ENCODE results near the gene ATP2B2.

Gene ATP2B2

GRCh38 chr3:10394491-10395025 is 110.8 kb downstream of the ATP2B2 start:
- WGBS, 2 donors (ENCODE audit: extremely low coverage in 2 of 2, insufficient read length in 2 of 2, insufficient replicate concordance in 1 of 2) = no CpG with 5 or more reads among the region's 15 CpGs
- Histone ChIP-seq H2BK120ac (ENCODE audit: low read depth, low read length) (no peak overlapping the region), H2AK5ac (ENCODE audit: low read depth, low read length) (no peak overlapping the region), H2BK12ac (ENCODE audit: low read length) (no peak overlapping the region), H3K4ac (ENCODE audit: low read length) (no peak overlapping the region), H3K4me2 (ENCODE audit: insufficient read depth, low read length, poor library complexity, severe bottlenecking) (no peak overlapping the region), H3K9ac (ENCODE audit: low read depth, low read length, poor library complexity) (no peak overlapping the region), H3K18ac (ENCODE audit: low read length) (no peak overlapping the region), H3K4me3 (ENCODE audit: low read length in 2 of 2) (no peak overlapping the region), H4K91ac (ENCODE audit: low read depth, low read length, poor library complexity) (no peak overlapping the region), H2BK15ac (ENCODE audit: low read length) (no peak overlapping the region), H3K9me3 (replicated peaks in 1 of 2; ENCODE audit: control insufficient read depth in 2 of 2, insufficient read depth in 1 of 2, low read depth in 1 of 2, low read length in 2 of 2) (peaks cover 0 to 2% of the 10 kb centered on the region in 2 donors), H3K4me1 (ENCODE audit: control insufficient read depth in 2 of 2, insufficient read depth in 1 of 2, low read depth in 1 of 2, low read length in 2 of 2) (no peaks in the 10 kb centered on the region), H3K23ac (ENCODE audit: low read depth, low read length, poor library complexity) (peak overlapping the region; percentile 16), H3K27ac (replicated peaks; ENCODE audit: low read length) (no peak overlapping the region), H3K79me1 (ENCODE audit: low read depth, low read length) (no peaks in the 10 kb centered on the region), H2BK5ac (ENCODE audit: low read length) (no peak overlapping the region), H4K8ac (ENCODE audit: low read depth, low read length) (no peak overlapping the region), H3K27me3 (ENCODE audit: control insufficient read depth in 3 of 3, insufficient read depth in 3 of 3, low read depth in 1 of 3, low read length in 3 of 3) (peaks cover 0 to 61% (median 0%) of the 10 kb centered on the region in 3 experiments), H3K36me3 (replicated peaks in 1 of 2; ENCODE audit: control insufficient read depth in 2 of 2, insufficient read depth in 2 of 2, low read length in 2 of 2) (no peaks in the 10 kb centered on the region), H2AFZ (ENCODE audit: low read length) (no peak overlapping the region), H3K14ac (ENCODE audit: low read length) (no peak overlapping the region)
- DNase-seq (ENCODE audit: low spot score) = no peak

- Histone ChIP-seq H3K9me3 (replicated peaks in 1 of 2; ENCODE audit: control insufficient read depth in 2 of 2, insufficient read depth in 1 of 2, low read depth in 1 of 2, low read length in 2 of 2) (peaks cover 0 to 6% of the 10 kb centered on the region in 2 donors), H2AFZ (ENCODE audit: low read length) (no peak overlapping the region), H3K18ac (ENCODE audit: low read length) (peak overlapping the region; percentile 68), H4K8ac (ENCODE audit: low read depth, low read length) (no peak overlapping the region), H3K4me2 (ENCODE audit: insufficient read depth, low read length, poor library complexity, severe bottlenecking) (no peak overlapping the region), H2BK12ac (ENCODE audit: low read length) (no peak overlapping the region), H3K4ac (ENCODE audit: low read length) (no peak overlapping the region), H3K4me3 (ENCODE audit: low read length in 2 of 2) (no peak overlapping the region), H2AK5ac (ENCODE audit: low read depth, low read length) (peak overlapping the region; percentile 72), H2BK120ac (ENCODE audit: low read depth, low read length) (no peak overlapping the region), H3K4me1 (ENCODE audit: control insufficient read depth in 2 of 2, insufficient read depth in 1 of 2, low read depth in 1 of 2, low read length in 2 of 2) (no peaks in the 10 kb centered on the region), H3K9ac (ENCODE audit: low read depth, low read length, poor library complexity) (no peak overlapping the region), H3K27ac (replicated peaks; ENCODE audit: low read length) (no peak overlapping the region), H3K36me3 (replicated peaks in 1 of 2; ENCODE audit: control insufficient read depth in 2 of 2, insufficient read depth in 2 of 2, low read length in 2 of 2) (no peaks in the 10 kb centered on the region), H3K79me1 (ENCODE audit: low read depth, low read length) (no peaks in the 10 kb centered on the region), H3K23ac (ENCODE audit: low read depth, low read length, poor library complexity) (no peak overlapping the region), H2BK15ac (ENCODE audit: low read length) (no peak overlapping the region), H3K27me3 (ENCODE audit: control insufficient read depth in 3 of 3, insufficient read depth in 3 of 3, low read depth in 1 of 3, low read length in 3 of 3) (peaks cover 0 to 57% (median under 1%) of the 10 kb centered on the region in 3 experiments), H2BK5ac (ENCODE audit: low read length) (no peak overlapping the region), H3K14ac (ENCODE audit: low read length) (no peak overlapping the region), H4K91ac (ENCODE audit: low read depth, low read length, poor library complexity) (no peak overlapping the region)
- no peak for DNase-seq (ENCODE audit: low spot score)
- WGBS, 2 donors (ENCODE audit: extremely low coverage in 2 of 2, insufficient read length in 2 of 2, insufficient replicate concordance in 1 of 2) = no CpG with 5 or more reads among the region's 2 CpGs
Measured at GRCh38 chr3:10393514-10393913, 111.9 kb downstream of the ATP2B2 start.

DNA sequence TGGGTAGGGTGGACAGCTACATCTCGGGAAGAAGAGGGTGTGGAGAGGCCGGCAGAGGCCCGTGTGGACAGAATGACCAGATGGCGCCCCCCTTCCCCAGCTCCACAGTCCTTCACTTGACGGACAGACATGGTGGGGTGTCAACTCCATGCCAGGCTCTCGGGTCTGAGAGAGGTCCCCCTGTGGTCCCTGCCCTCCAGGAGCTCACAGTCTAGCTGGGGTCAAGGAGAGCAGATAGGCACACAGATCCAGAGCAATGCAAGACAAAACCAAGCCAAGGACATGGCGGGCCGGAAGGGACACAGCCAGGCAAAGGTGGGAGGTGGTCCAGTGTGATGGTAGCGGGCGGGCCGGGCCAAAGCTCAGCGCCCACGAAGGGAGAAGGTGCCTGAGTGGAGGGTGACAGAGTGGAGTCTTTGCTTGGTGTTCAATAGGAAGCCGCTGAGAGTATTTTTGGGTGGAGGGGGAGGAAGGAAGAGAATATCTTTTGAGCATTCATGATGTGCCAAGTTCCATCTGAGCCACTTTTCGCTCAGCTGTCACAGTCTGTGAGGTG is 112.4 kb downstream of the ATP2B2 start:
- H3K9ac ChIP-seq (ENCODE audit: low read depth, low read length, poor library complexity) = no peak overlapping the region
- no peaks in the 10 kb centered on the region for H3K4me1 ChIP-seq (ENCODE audit: control insufficient read depth in 2 of 2, insufficient read depth in 1 of 2, low read depth in 1 of 2, low read length in 2 of 2)
- DNase-seq (ENCODE audit: low spot score) = no peak
- H3K4me2 ChIP-seq (ENCODE audit: insufficient read depth, low read length, poor library complexity, severe bottlenecking) = no peak overlapping the region
- H2BK120ac ChIP-seq (ENCODE audit: low read depth, low read length) = no peak overlapping the region
- H2BK15ac ChIP-seq (ENCODE audit: low read length) = peak overlapping the region; percentile 37
- no peak overlapping the region for H2BK12ac ChIP-seq (ENCODE audit: low read length)
- no peak overlapping the region for H3K27ac ChIP-seq (replicated peaks; ENCODE audit: low read length)
- no peak overlapping the region for H2AFZ ChIP-seq (ENCODE audit: low read length)
- H3K36me3 ChIP-seq (replicated peaks in 1 of 2; ENCODE audit: control insufficient read depth in 2 of 2, insufficient read depth in 2 of 2, low read length in 2 of 2) = no peaks in the 10 kb centered on the region
- H3K79me1 ChIP-seq (ENCODE audit: low read depth, low read length) = no peaks in the 10 kb centered on the region
- H4K8ac ChIP-seq (ENCODE audit: low read depth, low read length) = no peak overlapping the region
- WGBS, 2 donors (ENCODE audit: extremely low coverage in 2 of 2, insufficient read length in 2 of 2, insufficient replicate concordance in 1 of 2) = no CpG with 5 or more reads among the region's 15 CpGs
- no peak overlapping the region for H3K4me3 ChIP-seq (ENCODE audit: low read length in 2 of 2)
- peak overlapping the region; percentile 72 for H2AK5ac ChIP-seq (ENCODE audit: low read depth, low read length)
- H3K27me3 ChIP-seq (ENCODE audit: control insufficient read depth in 3 of 3, insufficient read depth in 3 of 3, low read depth in 1 of 3, low read length in 3 of 3) = peaks cover 0 to 53% (median 2%) of the 10 kb centered on the region in 3 experiments
- peaks cover 0 to 10% of the 10 kb centered on the region in 2 donors for H3K9me3 ChIP-seq (replicated peaks in 1 of 2; ENCODE audit: control insufficient read depth in 2 of 2, insufficient read depth in 1 of 2, low read depth in 1 of 2, low read length in 2 of 2)
- H4K91ac ChIP-seq (ENCODE audit: low read depth, low read length, poor library complexity) = no peak overlapping the region
- no peak overlapping the region for H3K14ac ChIP-seq (ENCODE audit: low read length)
- no peak overlapping the region for H2BK5ac ChIP-seq (ENCODE audit: low read length)
- H3K23ac ChIP-seq (ENCODE audit: low read depth, low read length, poor library complexity) = peak overlapping the region; percentile 67
- H3K4ac ChIP-seq (ENCODE audit: low read length) = no peak overlapping the region
- H3K18ac ChIP-seq (ENCODE audit: low read length) = peak overlapping the region; percentile 44

DNA sequence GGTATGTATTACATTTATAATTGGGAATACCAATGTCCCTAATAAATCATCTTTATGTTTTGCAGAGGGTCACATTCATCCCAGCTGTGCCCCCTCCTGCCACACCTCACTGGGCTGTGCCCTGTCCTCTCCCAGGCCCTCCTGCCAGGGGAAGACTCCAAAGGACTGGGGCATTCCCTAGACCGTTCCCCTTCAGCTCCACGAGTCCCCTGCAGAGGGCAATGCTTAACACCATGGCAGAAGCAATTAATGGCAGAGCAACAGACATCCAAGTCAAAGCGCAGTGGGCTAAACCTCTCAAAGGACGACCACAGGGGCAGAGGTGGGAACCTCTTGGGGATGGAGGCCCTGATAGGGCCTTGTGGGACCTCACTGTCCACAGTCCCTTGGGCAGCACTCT is 113.1 kb downstream of the ATP2B2 start:
- WGBS, 2 donors (ENCODE audit: extremely low coverage in 2 of 2, insufficient read length in 2 of 2, insufficient replicate concordance in 1 of 2) = no CpG with 5 or more reads among the region's 4 CpGs

More for the DNA sequence above, 113.1 kb downstream of the ATP2B2 start:
- H3K18ac ChIP-seq (ENCODE audit: low read length) = no peak overlapping the region
- H3K9ac ChIP-seq (ENCODE audit: low read depth, low read length, poor library complexity) = no peak overlapping the region
- peaks cover 0 to 53% (median 2%) of the 10 kb centered on the region in 3 experiments for H3K27me3 ChIP-seq (ENCODE audit: control insufficient read depth in 3 of 3, insufficient read depth in 3 of 3, low read depth in 1 of 3, low read length in 3 of 3)
- H3K23ac ChIP-seq (ENCODE audit: low read depth, low read length, poor library complexity) = no peak overlapping the region
- H3K36me3 ChIP-seq (replicated peaks in 1 of 2; ENCODE audit: control insufficient read depth in 2 of 2, insufficient read depth in 2 of 2, low read length in 2 of 2) = no peaks in the 10 kb centered on the region
- H3K9me3 ChIP-seq (replicated peaks in 1 of 2; ENCODE audit: control insufficient read depth in 2 of 2, insufficient read depth in 1 of 2, low read depth in 1 of 2, low read length in 2 of 2) = peaks cover 0 to 18% of the 10 kb centered on the region in 2 donors
- H3K4me3 ChIP-seq (ENCODE audit: low read length in 2 of 2) = no peak overlapping the region
- no peak overlapping the region for H2BK5ac ChIP-seq (ENCODE audit: low read length)
- no peak for DNase-seq (ENCODE audit: low spot score)
- no peak overlapping the region for H3K4ac ChIP-seq (ENCODE audit: low read length)
- H2BK12ac ChIP-seq (ENCODE audit: low read length) = no peak overlapping the region
- no peaks in the 10 kb centered on the region for H3K79me1 ChIP-seq (ENCODE audit: low read depth, low read length)
- peak overlapping the region; percentile 41 for H4K91ac ChIP-seq (ENCODE audit: low read depth, low read length, poor library complexity)
- no peak overlapping the region for H2AFZ ChIP-seq (ENCODE audit: low read length)
- no peak overlapping the region for H3K4me2 ChIP-seq (ENCODE audit: insufficient read depth, low read length, poor library complexity, severe bottlenecking)
- no peaks in the 10 kb centered on the region for H3K4me1 ChIP-seq (ENCODE audit: control insufficient read depth in 2 of 2, insufficient read depth in 1 of 2, low read depth in 1 of 2, low read length in 2 of 2)
- H2AK5ac ChIP-seq (ENCODE audit: low read depth, low read length) = peak overlapping the region; percentile 11
- H2BK15ac ChIP-seq (ENCODE audit: low read length) = no peak overlapping the region
- H4K8ac ChIP-seq (ENCODE audit: low read depth, low read length) = no peak overlapping the region
- no peak overlapping the region for H3K14ac ChIP-seq (ENCODE audit: low read length)
- H3K27ac ChIP-seq (replicated peaks; ENCODE audit: low read length) = no peak overlapping the region
- no peak overlapping the region for H2BK120ac ChIP-seq (ENCODE audit: low read depth, low read length)
